Activated CD8-positive, alpha-beta T cell treated with anti-CD3 and anti-CD28 coated beads, Interleukin-2, amount 10 ng/mL, durations not matched to agents 7 days and 5 days (primary cell): ENCODE data around the gene FERMT3. TPM values are rescaled to one million over a fixed set of nuclear protein-coding genes. Genes with fewer than 3 reads are reported as not detected.
A peak's percentile ranks its signal among the peaks of the same experiment; 100 is the strongest.

Experiments
- ATAC-seq: fragments of 150-1000 bp; cut with Tn5 transposase; one replicate; pipeline ENCODE4 v1.10.0; 2021; ENCODE audit warnings: moderate library complexity
- CTCF ChIA-PET: fragments of 350-600 bp; sonication (Branson Sonifier 250); formaldehyde crosslinking; loops from one replicate; lab custom pipeline; 2021; ENCODE audit warnings: antibody characterized with exemption; lab: Charles Lee
- POLR2A ChIA-PET: fragments of 350-600 bp; sonication (Branson Sonifier 250); formaldehyde crosslinking; loops from one replicate; lab custom pipeline; 2021; ENCODE audit warnings: antibody characterized with exemption; lab: Charles Lee
- DNase-seq: peaks from one replicate; pipeline ENCODE4 v3.0.0-alpha.2; 2020
- H3K27ac Mint-ChIP-seq: one replicate; pipeline ENCODE4 v1.8.0; 2021; ENCODE audit warnings: mild to moderate bottlenecking, mixed read lengths
- H3K27me3 Mint-ChIP-seq: one replicate; pipeline ENCODE4 v1.8.0; 2021; ENCODE audit warnings: low read depth, mixed read lengths
- H3K36me3 Mint-ChIP-seq: one replicate; pipeline ENCODE4 v1.8.0; 2021; ENCODE audit warnings: low read depth, mixed read lengths
- H3K4me1 Mint-ChIP-seq: one replicate; pipeline ENCODE4 v1.8.0; 2021; ENCODE audit warnings: low read depth, mixed read lengths
- H3K4me3 Mint-ChIP-seq: one replicate; pipeline ENCODE4 v1.8.0; 2021; ENCODE audit warnings: mild to moderate bottlenecking, mixed read lengths
- H3K9me3 Mint-ChIP-seq: one replicate; pipeline ENCODE4 v1.8.0; 2022; ENCODE audit warnings: mixed read lengths; ENCODE audit not compliant: insufficient read depth
- total RNA-seq, 2 experiments: library from RNA; stranded (reverse); gene quantifications; one replicate each; pipeline ENCODE4 v1.2.3, GENCODE V29; 2021

Gene FERMT3
- total RNA-seq, 2 experiments from 2014 or later: 261 to 281 TPM

DNA sequence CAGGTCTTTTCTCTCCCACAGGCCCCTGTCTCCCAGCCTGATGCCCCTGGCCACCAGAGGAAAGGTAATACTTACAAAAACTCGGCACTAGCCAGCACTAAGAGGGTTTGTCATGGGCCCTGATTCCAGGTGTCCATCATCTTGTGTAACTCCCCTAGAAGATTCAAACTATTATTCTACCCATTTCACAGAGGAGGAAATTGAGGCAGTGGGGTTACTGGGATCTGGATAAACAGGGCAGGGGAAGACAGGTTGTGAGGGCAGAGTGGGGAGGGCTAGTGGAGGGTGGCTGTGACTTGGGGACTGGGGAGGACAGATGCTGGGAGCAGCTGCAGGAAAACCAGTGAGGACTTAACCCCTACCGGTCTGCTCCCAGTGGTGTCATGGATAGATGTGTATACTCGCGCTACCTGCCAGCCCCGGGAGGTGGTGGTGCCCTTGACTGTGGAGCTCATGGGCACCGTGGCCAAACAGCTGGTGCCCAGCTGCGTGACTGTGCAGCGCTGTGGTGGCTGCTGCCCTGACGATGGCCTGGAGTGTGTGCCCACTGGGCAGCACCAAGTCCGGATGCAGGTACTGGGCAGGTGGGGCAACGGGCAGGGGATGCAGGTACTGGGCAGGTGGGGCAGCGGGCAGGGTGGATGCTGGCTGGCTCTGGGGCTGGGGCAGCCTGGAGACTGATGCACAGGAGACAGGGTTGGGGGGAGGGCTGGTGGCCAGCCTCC lies 29.1 kb downstream of the FERMT3 start:
- H3K27me3 Mint-ChIP-seq: no peaks in the 10 kb centered on the region
- POLR2A ChIA-PET: interaction anchor here (1.0 to 1.2 kb wide), 2 partner anchors 9 to 28 kb away, joined by 4 read pairs; partner anchors contain the start of genes NUDT22 and TRPT1
- CTCF ChIA-PET: interaction anchor here (0.6 to 1.9 kb wide), 4 partner anchors 9 to 69 kb away, joined by 3 to 6 read pairs (median 4); partner anchors contain the start of genes NUDT22 and TRPT1
- H3K4me3 Mint-ChIP-seq: peak overlapping the region; percentile 91
- peak overlapping the region; percentile 81 for H3K27ac Mint-ChIP-seq
- peaks cover 34% of the 10 kb centered on the region for H3K36me3 Mint-ChIP-seq
- no peaks in the 10 kb centered on the region for H3K9me3 Mint-ChIP-seq
- DNase-seq (no peak), ATAC-seq (no peak)
- H3K4me1 Mint-ChIP-seq: peaks cover 50% of the 10 kb centered on the region

DNA sequence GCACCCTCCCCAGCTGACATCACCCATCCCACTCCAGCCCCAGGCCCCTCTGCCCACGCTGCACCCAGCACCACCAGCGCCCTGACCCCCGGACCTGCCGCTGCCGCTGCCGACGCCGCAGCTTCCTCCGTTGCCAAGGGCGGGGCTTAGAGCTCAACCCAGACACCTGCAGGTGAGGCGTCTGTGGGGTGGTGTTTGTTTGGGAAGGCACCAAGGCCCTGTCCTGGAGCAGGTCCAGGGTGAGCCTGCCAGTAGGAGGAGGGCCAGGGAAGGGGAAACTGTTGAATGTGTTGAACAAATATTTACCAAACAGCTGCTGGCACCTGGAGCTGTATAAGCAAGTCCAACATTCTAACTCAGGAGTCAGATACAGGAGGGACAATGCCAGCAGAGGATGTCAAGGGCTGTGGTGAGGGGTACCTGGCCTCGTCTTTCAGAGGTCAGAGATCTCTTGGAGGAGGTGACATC lies 31.0 kb downstream of the FERMT3 start:
- no peak for DNase-seq
- Mint-ChIP-seq H3K27ac (no peak overlapping the region), H3K36me3 (peaks cover 33% of the 10 kb centered on the region), H3K27me3 (no peaks in the 10 kb centered on the region), H3K4me1 (peaks cover 39% of the 10 kb centered on the region), H3K9me3 (no peaks in the 10 kb centered on the region), H3K4me3 (no peak overlapping the region)
- ATAC-seq: no peak
- ChIA-PET CTCF (interaction anchor here (0.9 to 2.8 kb wide), 3 partner anchors 31 to 67 kb away, joined by 3 to 9 read pairs (median 5); partner anchors contain the start of gene FERMT3), POLR2A (interaction anchor here (0.6 to 1.5 kb wide), 5 partner anchors 9 to 103 kb away, joined by 3 to 6 read pairs (median 3); partner anchors contain the start of genes FERMT3, PPP1R14B and STIP1)

DNA sequence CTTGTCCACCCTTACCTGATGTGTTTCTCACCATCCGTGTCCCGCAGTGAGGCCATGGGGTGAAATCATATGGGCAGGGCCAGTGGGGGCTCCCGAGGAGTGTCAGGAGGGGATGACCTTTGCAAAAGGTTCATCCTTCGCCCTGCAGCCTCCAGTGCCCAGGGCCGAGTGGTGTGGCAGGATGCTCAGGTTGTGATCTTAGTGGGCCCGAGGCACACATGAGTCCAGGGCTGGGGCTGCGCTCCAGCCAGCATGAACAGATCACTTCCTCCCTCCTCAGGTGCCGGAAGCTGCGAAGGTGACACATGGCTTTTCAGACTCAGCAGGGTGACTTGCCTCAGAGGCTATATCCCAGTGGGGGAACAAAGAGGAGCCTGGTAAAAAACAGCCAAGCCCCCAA lies 31.6 kb downstream of the FERMT3 start:
- Mint-ChIP-seq H3K27me3 (no peaks in the 10 kb centered on the region), H3K4me1 (peaks cover 38% of the 10 kb centered on the region), H3K9me3 (no peaks in the 10 kb centered on the region), H3K4me3 (no peak overlapping the region), H3K36me3 (peaks cover 38% of the 10 kb centered on the region), H3K27ac (peak overlapping the region; percentile 61)
- no peak for ATAC-seq
- POLR2A ChIA-PET: interaction anchor here (1.0 to 2.0 kb wide), 6 partner anchors 8 to 66 kb away, joined by 3 to 12 read pairs (median 4); partner anchors contain the start of genes FERMT3, NUDT22, PPP1R14B and STIP1
- CTCF ChIA-PET: interaction anchor here (0.9 to 2.8 kb wide), 3 partner anchors 32 to 66 kb away, joined by 3 to 9 read pairs (median 5); partner anchors contain the start of gene FERMT3
- no peak for DNase-seq

DNA sequence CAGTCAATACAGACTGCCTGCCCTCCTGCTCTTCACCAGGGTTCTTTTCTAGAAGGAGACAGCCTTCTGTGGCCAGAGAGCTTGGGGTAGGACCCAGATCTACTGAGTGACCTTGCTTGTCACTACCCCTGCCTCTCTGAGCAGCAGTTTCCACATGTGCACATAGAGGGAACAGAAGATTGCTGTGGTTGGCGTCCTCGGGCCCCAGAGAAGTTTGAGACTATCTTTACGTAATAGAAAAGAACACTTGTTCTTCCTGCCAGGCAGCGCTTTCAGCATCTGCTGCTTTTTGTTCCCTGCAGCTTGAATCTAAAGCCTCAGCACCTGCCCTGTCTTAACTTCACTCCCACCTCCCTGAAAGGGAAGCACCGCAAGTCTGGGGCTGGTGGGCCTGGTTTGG lies 32.5 kb downstream of the FERMT3 start:
- peaks cover 47% of the 10 kb centered on the region for H3K36me3 Mint-ChIP-seq
- H3K4me3 Mint-ChIP-seq: no peak overlapping the region
- H3K4me1 Mint-ChIP-seq: peaks cover 42% of the 10 kb centered on the region
- POLR2A ChIA-PET: interaction anchor here (1.0 to 2.0 kb wide), 6 partner anchors 10 to 65 kb away, joined by 3 to 12 read pairs (median 4); partner anchors contain the start of genes FERMT3, NUDT22, STIP1 and TRPT1
- H3K9me3 Mint-ChIP-seq: no peaks in the 10 kb centered on the region
- ATAC-seq (no peak), DNase-seq (no peak)
- peak overlapping the region; percentile 61 for H3K27ac Mint-ChIP-seq
- no peaks in the 10 kb centered on the region for H3K27me3 Mint-ChIP-seq
- CTCF ChIA-PET: interaction anchor here (2.8 kb wide), 1 partner anchor 34 kb away, joined by 9 read pairs; no protein-coding TSS in a partner anchor

DNA sequence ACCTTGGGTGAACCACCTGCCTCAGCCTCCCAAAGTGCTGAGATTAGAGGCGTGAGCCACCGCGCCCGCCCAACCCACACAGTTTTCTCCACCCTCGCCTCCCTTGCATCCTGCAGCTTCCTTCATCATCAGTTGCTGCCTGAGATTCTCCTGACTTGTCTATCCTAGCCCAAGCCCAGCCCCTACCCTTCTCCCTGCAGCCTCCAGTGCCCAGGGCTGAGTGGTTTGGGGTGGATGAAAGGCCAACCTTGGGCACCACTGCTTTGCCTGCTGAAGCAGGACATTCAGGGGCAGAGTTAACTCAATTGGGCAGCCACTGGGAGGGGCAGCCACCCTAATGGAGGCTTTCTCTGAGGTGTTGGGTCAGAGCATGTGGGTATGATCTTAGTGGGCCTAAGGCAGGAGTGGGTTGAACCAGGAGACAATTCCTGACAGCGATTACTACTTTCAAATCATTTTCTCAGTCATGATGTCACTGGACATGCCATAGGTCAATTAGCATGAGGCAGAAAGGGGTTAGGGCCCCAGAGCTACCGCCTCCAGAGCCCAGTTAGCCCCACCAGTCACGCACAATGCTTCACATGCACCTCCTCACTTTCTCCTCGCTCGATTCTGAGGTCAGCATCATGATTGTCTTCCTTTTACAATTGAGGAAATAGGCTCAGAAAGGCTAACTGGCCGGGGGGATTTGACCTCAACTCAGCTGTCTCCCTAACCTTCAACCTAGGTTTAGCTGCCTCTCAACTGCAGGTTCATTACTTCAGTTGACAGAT lies 33.3 kb downstream of the FERMT3 start:
- CTCF ChIA-PET: interaction anchor here (0.8 to 2.8 kb wide), 2 partner anchors 9 to 35 kb away, joined by 3 to 9 read pairs; partner anchors contain the start of gene DNAJC4

DNA sequence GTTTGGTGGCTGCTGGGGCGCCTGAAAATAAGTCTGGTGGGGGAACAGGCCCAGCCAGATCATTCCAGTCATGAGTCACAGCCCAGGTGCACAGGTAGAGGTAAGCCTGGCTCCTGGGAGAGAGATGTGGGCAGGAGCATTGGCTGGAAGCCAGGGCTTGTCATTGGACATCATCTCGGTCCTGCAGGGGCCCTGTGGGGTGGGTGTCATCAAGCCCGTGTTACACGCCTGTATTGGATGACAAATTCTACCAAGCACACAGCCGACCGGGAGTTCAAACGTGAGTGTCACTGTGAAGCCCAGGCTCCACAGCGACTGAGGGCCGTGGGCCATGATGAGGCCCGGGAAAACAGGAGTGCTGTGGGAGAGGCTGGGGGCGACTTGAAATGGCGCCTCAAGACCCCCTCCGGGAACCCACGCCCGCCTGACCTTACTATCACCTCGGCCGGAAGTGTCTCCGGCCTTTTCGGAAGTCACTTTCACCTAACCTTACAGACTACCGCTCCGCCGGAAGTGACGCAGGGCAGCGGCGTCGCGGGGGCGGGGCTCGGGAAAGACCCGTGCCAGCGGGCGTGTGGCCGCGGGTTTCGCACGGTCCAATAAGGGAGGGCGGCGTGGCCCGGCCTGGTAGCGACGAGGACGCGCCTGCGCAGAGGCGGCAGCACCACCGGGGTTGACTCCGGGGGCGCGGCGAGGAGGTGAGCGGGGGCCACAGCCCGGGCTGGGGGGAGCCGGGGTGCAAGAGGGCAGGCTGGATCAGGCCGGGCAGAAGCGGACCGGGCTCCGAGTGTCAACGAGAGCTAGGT lies 34.1 kb downstream of the FERMT3 start, which contains the start of gene FKBP2:
Gene FKBP2 (plus strand): TSS at position 661 of the 806 bp plus-strand sequence. CDS start 1,293 bp downstream, outside the sequence.
- peak within 1 kb of the TSS; percentile 98 for H3K27ac Mint-ChIP-seq

More for the DNA sequence above, 33.3 kb downstream of the FERMT3 start:
- Mint-ChIP-seq H3K4me1 (peaks cover 48% of the 10 kb centered on the region), H3K27me3 (no peaks in the 10 kb centered on the region), H3K27ac (peak overlapping the region; percentile 98), H3K9me3 (no peaks in the 10 kb centered on the region), H3K4me3 (peak overlapping the region; percentile 89), H3K36me3 (peaks cover 50% of the 10 kb centered on the region)
- ATAC-seq: no peak
- POLR2A ChIA-PET: interaction anchor here (0.8 to 2.0 kb wide), 7 partner anchors 8 to 58 kb away, joined by 3 to 15 read pairs (median 3); partner anchors contain the start of genes DNAJC4, FERMT3, NUDT22 and TRPT1
- peak; percentile 41 for DNase-seq

DNA sequence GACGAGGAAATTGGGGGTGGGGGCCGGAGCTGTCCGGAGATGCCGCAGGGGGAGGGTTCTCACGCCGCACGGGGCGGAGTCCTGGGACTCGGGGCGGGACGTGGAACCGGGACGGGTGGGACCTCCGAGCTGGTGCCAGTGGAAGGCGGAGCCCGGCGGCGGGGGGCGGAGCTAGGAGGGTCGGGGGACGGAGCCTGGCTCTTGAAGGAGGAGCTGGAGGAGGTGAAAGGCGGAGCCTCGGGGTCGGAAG lies 34.6 kb downstream of the FERMT3 start:
- Mint-ChIP-seq H3K4me3 (peak overlapping the region; percentile 89), H3K27me3 (no peaks in the 10 kb centered on the region), H3K27ac (peak overlapping the region; percentile 98), H3K36me3 (peaks cover 45% of the 10 kb centered on the region), H3K9me3 (no peaks in the 10 kb centered on the region), H3K4me1 (peaks cover 39% of the 10 kb centered on the region)
- ChIA-PET CTCF (interaction anchor here (0.7 to 6.8 kb wide), 6 partner anchors 10 to 99 kb away, joined by 3 to 57 read pairs (median 3); partner anchors contain the start of genes BAD, CCDC88B, FERMT3 and STIP1), POLR2A (interaction anchor here (0.7 to 6.3 kb wide), 10 partner anchors 8 to 1476 kb away, joined by 3 to 58 read pairs (median 6); partner anchors contain the start of genes DNAJC4, FERMT3, NUDT22 and PRDX5)
- DNase-seq (no peak), ATAC-seq (peak; percentile 83)

More for the DNA sequence above, 34.1 kb downstream of the FERMT3 start, which contains the start of gene FKBP2:
- peak; percentile 98 for DNase-seq
- no peaks in the 10 kb centered on the region for H3K27me3 Mint-ChIP-seq
- no peaks in the 10 kb centered on the region for H3K9me3 Mint-ChIP-seq
- peaks cover 43% of the 10 kb centered on the region for H3K4me1 Mint-ChIP-seq
- POLR2A ChIA-PET: interaction anchor here (0.7 to 6.3 kb wide), 14 partner anchors 8 to 1477 kb away, joined by 3 to 58 read pairs (median 4); partner anchors contain the start of genes DNAJC4, FERMT3, NUDT22 and STIP1
- peak within 1 kb of the TSS; percentile 89 for H3K4me3 Mint-ChIP-seq
- peak; percentile 76 for ATAC-seq
- H3K36me3 Mint-ChIP-seq: peaks cover 45% of the 10 kb centered on the region
- CTCF ChIA-PET: interaction anchor here (0.7 to 6.8 kb wide), 8 partner anchors 9 to 99 kb away, joined by 3 to 57 read pairs (median 3); partner anchors contain the start of genes BAD, CCDC88B, DNAJC4 and FERMT3

DNA sequence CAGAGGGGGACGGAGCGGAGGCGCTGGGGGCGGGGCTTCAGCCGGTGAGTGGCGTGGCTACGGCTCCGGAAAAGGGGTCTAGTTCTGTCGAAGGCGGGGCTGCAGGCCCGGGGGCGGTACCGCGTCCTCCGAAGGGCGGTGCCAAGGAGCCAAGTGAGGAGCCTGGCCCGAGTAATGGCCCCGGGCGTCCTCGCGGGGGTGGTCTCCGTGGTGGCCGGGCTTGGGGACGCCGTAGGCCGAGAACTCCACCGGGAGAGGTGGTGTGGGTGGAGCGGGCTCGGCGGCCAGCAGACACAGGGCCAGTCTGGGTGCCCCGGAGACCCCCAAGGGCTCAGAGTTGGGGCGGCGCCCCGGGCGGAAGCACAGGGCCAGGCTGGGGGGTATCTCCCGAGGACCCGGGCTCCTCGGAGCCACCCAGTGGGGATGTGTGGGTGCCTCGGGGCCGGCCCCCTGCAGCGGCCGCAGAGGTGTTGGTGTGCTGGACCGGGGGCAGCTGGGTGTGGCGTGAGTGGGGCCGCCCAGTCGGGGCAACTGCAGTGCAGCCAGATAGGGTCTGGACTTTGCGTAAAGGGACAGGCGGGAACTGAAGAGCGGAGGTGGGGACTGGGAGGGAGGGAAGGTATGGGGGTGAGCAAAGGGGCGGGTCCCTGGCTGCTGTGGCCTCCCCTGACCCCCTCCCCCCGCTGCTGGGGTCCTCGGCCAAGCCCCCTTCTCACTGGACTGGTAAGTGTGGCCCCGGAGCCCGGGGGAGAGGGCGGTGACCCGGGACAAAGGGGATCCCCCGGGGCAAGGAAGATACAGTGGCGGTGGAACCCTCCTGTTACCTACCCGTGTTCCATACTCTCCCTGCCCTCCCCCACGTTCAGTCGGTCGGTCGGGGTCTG lies 35.2 kb downstream of the FERMT3 start:
- Mint-ChIP-seq H3K36me3 (peaks cover 44% of the 10 kb centered on the region), H3K4me1 (peaks cover 39% of the 10 kb centered on the region), H3K4me3 (peak overlapping the region; percentile 89), H3K9me3 (no peaks in the 10 kb centered on the region), H3K27ac (peak overlapping the region; percentile 98), H3K27me3 (no peaks in the 10 kb centered on the region)
- ChIA-PET CTCF (interaction anchor here (0.7 to 6.8 kb wide), 7 partner anchors 9 to 98 kb away, joined by 3 to 57 read pairs (median 3); partner anchors contain the start of genes BAD, CCDC88B, FERMT3 and PLCB3), POLR2A (interaction anchor here (0.7 to 6.3 kb wide), 12 partner anchors 8 to 1475 kb away, joined by 3 to 58 read pairs (median 6); partner anchors contain the start of genes DNAJC4, FERMT3, NUDT22 and PRDX5)
- peak; percentile 5 for ATAC-seq
- peak; percentile 100 for DNase-seq

DNA sequence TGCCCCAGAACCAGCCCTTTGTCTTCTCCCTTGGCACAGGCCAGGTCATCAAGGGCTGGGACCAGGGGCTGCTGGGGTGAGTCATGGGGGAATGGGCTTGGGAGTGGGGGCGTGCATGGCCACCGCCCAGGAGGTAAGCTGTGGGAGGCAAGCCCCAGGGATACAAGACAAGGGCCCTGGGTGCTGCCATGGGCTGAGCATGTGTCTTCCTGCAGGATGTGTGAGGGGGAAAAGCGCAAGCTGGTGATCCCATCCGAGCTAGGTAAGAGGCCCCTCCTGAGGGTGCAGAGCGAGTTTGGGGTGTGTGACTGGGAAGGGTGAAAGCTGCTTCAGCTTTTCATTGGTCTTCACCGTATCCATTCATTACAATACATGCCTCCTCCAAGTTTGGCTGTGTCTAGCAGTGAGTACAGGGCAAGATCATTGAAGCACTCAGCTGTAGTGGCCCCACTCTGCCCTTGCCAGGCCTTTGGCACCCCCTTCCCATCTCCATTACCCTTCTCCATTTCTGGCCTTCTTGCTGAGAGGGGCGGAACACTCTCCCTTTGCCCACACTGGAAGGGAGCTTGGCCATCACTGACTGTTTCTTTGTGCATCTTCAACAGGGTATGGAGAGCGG lies 36.8 kb downstream of the FERMT3 start:
- Mint-ChIP-seq H3K27ac (peak overlapping the region; percentile 85), H3K4me1 (peaks cover 50% of the 10 kb centered on the region), H3K4me3 (peak overlapping the region; percentile 25), H3K9me3 (no peaks in the 10 kb centered on the region), H3K36me3 (peaks cover 28% of the 10 kb centered on the region), H3K27me3 (no peaks in the 10 kb centered on the region)
- POLR2A ChIA-PET: interaction anchor here (1.1 to 6.3 kb wide), 7 partner anchors 10 to 74 kb away, joined by 3 to 58 read pairs (median 23); partner anchors contain the start of genes FERMT3, NUDT22, PRDX5 and STIP1
- no peak for ATAC-seq
- CTCF ChIA-PET: interaction anchor here (1.1 to 6.8 kb wide), 9 partner anchors 7 to 113 kb away, joined by 3 to 57 read pairs (median 4); partner anchors contain the start of genes CATSPERZ, ESRRA, FERMT3 and PLCB3
- no peak for DNase-seq
